GM12878 (cell line): Measurements from ENCODE around the gene ITGA1. TPM values are rescaled to one million over a fixed set of nuclear protein-coding genes. Genes with fewer than 3 reads are reported as not detected.

Experiments used
- ATAC-seq: fragments of 200-7000 bp; cut with Tn5 transposase; 3 replicates; pipeline ENCODE4 v1.9.1; 2020; ENCODE audit warnings: mild to moderate bottlenecking, moderate library complexity
- BruUV-seq: library from RNA; stranded (reverse); fragments of 400-500 nt; replicated peaks from 2 replicates; lab custom pipeline; 2021; lab: Mats Ljungman, UMichigan
- CTCF ChIA-PET: fragments of 300-600 bp; sonication (Branson Sonifier 250); formaldehyde crosslinking; extraction: SDS; loops from one replicate; lab custom pipeline; 2021; ENCODE audit warnings: inconsistent platforms; lab: Yijun Ruan, JAX
- POLR2A ChIA-PET: fragments of 350-600 bp; formaldehyde crosslinking; extraction: SDS; loops from one replicate; lab custom pipeline; 2021; ENCODE audit warnings: inconsistent platforms; lab: Charles Lee
- RAD21 ChIA-PET: fragments of 300-600 bp; sonication (Branson Sonifier 250); formaldehyde crosslinking; loops from one replicate; lab custom pipeline; 2023; ENCODE audit warnings: antibody characterized with exemption; ENCODE audit not compliant: unreplicated experiment; lab: Charles Lee
- SMC1A ChIA-PET: fragments of 300-600 bp; sonication (Branson Sonifier 250); formaldehyde crosslinking; loops from one replicate; lab custom pipeline; 2023; ENCODE audit not compliant: unreplicated experiment, uncharacterized antibody; lab: Charles Lee
- DNase-seq: peaks from one replicate; pipeline ENCODE4 v3.0.0-alpha.2; 2011; ENCODE audit warnings: low read depth, low spot score
- FAIRE-seq: peaks from 3 replicates; lab custom pipeline; 2011; peaks lifted over from hg19 to GRCh38; lab: Jason Lieb, UNC
- H2AFZ ChIP-seq: 2 replicates; pipeline ENCODE4 v1.6.0; 2011; ENCODE audit warnings: low read depth, low read length, control low read depth; ENCODE audit not compliant: control insufficient read depth
- H3K27ac ChIP-seq: 2 replicates; pipeline ENCODE4 v1.5.1; 2011; ENCODE audit warnings: control low read depth; ENCODE audit not compliant: control insufficient read depth, insufficient read depth
- H3K27me3 ChIP-seq, 2 experiments: replicated peaks in 1 of 2; 2 replicates each; pipeline versions ENCODE4 v1.6.0 to v1.6.1; 2011; ENCODE audit warnings: low read length in 1 of 2; ENCODE audit not compliant: control insufficient read depth in 2 of 2, insufficient read depth in 2 of 2
- H3K36me3 ChIP-seq, 2 experiments: 2 replicates each; pipeline ENCODE4 v1.5.1; 2011; ENCODE audit warnings: low read length in 1 of 2; ENCODE audit not compliant: control insufficient read depth in 2 of 2, insufficient read depth in 2 of 2
- H3K4me1 ChIP-seq: 2 replicates; pipeline ENCODE4 v1.6.1; 2011; ENCODE audit warnings: mild to moderate bottlenecking, low read length, moderate library complexity, mixed read lengths; ENCODE audit not compliant: control insufficient read depth, insufficient read depth
- H3K4me2 ChIP-seq: 2 replicates; pipeline ENCODE4 v1.6.0; 2011; ENCODE audit warnings: control low read depth; ENCODE audit not compliant: control insufficient read depth, insufficient read depth
- H3K4me3 ChIP-seq: fragments of 200-600 bp; sonication (generic); 2 replicates; pipeline ENCODE4 v1.5.1; 2016
- H3K79me2 ChIP-seq: 2 replicates; pipeline ENCODE4 v1.6.0; 2011; ENCODE audit warnings: low read length; ENCODE audit not compliant: control insufficient read depth, insufficient read depth
- H3K9ac ChIP-seq: 2 replicates; pipeline ENCODE4 v1.8.0; 2011; ENCODE audit warnings: low read length, control low read depth, mixed read lengths; ENCODE audit not compliant: control insufficient read depth, insufficient read depth
- H3K9me3 ChIP-seq: replicated peaks from 3 replicates; pipeline ENCODE4 v1.5.1; 2011; ENCODE audit warnings: mild to moderate bottlenecking, low read length; ENCODE audit not compliant: control insufficient read depth, insufficient read depth
- H4K20me1 ChIP-seq: 2 replicates; pipeline ENCODE4 v1.6.0; 2011; ENCODE audit not compliant: control insufficient read depth, insufficient read depth
- BACH1 ChIP-seq: fragments of 450-650 bp; IDR thresholded peaks from 2 replicates; pipeline ENCODE4 v1.6.1; 2017; ENCODE audit warnings: mild to moderate bottlenecking, borderline replicate concordance
- HDAC6 ChIP-seq: fragments of 200-600 bp; sonication (generic); IDR thresholded peaks from one replicate; pipeline ENCODE4 v1.8.0; 2017; ENCODE audit warnings: antibody characterized with exemption; ENCODE audit not compliant: unreplicated experiment
- JUND ChIP-seq: IDR thresholded peaks from 2 replicates; pipeline ENCODE4 v1.6.1; 2012; ENCODE audit warnings: low read depth, mild to moderate bottlenecking, low read length, improper control_type of control experiment, moderate library complexity
- MAX ChIP-seq: IDR thresholded peaks from 2 replicates; pipeline ENCODE4 v1.6.1; 2012; ENCODE audit warnings: low read depth, low read length, improper control_type of control experiment
- NFYB ChIP-seq: IDR thresholded peaks from 2 replicates; pipeline ENCODE4 v1.6.1; 2011; ENCODE audit warnings: low read depth, mild to moderate bottlenecking, low read length, improper control_type of control experiment, moderate library complexity; ENCODE audit not compliant: insufficient read depth
- NR2C1 ChIP-seq: fragments of 450-650 bp; IDR thresholded peaks from 2 replicates; pipeline ENCODE4 v1.6.1; 2017; ENCODE audit warnings: antibody characterized with exemption, mild to moderate bottlenecking, moderate library complexity
- POLR2A ChIP-seq: IDR thresholded peaks from 2 replicates; pipeline ENCODE4 v1.6.1; 2011; ENCODE audit warnings: low read depth, mild to moderate bottlenecking, low read length
- POLR2AphosphoS5 ChIP-seq: IDR thresholded peaks from 2 replicates; pipeline ENCODE4 v1.6.1; 2011; ENCODE audit warnings: mild to moderate bottlenecking, low read length, inconsistent platforms
- RBBP5 ChIP-seq: fragments of 200-600 bp; sonication (generic); conservative IDR thresholded peaks from 2 replicates; pipeline ENCODE4 v1.6.1; 2016
- SIX5 ChIP-seq: IDR thresholded peaks from 2 replicates; pipeline ENCODE4 v1.6.1; 2011; ENCODE audit warnings: mild to moderate bottlenecking, low read depth, low read length, moderate library complexity; ENCODE audit not compliant: severe bottlenecking
- TCF3 ChIP-seq: IDR thresholded peaks from 2 replicates; pipeline ENCODE4 v1.6.1; 2012; ENCODE audit warnings: low read depth, mild to moderate bottlenecking, low read length, borderline replicate concordance; ENCODE audit not compliant: insufficient read depth
- TCF7 ChIP-seq: IDR thresholded peaks from 2 replicates; pipeline ENCODE4 v1.6.1; 2014; ENCODE audit warnings: antibody characterized with exemption, borderline replicate concordance
- YY1 ChIP-seq: IDR thresholded peaks from 2 replicates; pipeline ENCODE4 v1.6.1; 2011; ENCODE audit warnings: low read depth, mild to moderate bottlenecking, low read length
- ZNF592 ChIP-seq: fragments of 450-650 bp; IDR thresholded peaks from 2 replicates; pipeline ENCODE4 v1.6.1; 2017; ENCODE audit warnings: mild to moderate bottlenecking, moderate library complexity
- WGBS: methylation state at CpG from one replicate; pipeline ENCODE4 v1.1.6; 2016; ENCODE audit warnings: low lambda C conversion rate; ENCODE audit not compliant: insufficient replicate concordance, insufficient coverage; ENCODE audit errors: missing lambda C conversion rate; 5-methylcytosine and 5-hydroxymethylcytosine counted together
- in situ Hi-C: fragments of 300-500 bp; cut with MboI; formaldehyde crosslinking; loops from 9 replicates; pipeline ENCODE4 v1.14.3; 2018; ENCODE audit warnings: mixed read lengths
- intact Hi-C: fragments of 100-400 bp; cut with micrococcal nuclease; formaldehyde crosslinking; loops from one replicate; pipeline ENCODE4 v1.14.2; 2022; ENCODE audit not compliant: unreplicated experiment
- polyA plus RNA-seq, 11 experiments: library from polyadenylated mRNA; depleted of rRNA in 4 of 11; unstranded in 6 of 11; stranded (reverse) in 5 of 11; fragments of >200 nt; fragmentation: Nextera tagmentation in 4 of 11; fragmentation: Illumina TruSeq in 1 of 11; extraction: Ambion mirVana in 4 of 11; extraction: Trizol in 1 of 11; gene quantifications; 1 replicate in 1 of 11; 2 replicates in 10 of 11; pipeline versions ENCODE4 v1.2.1 to v1.2.3, GENCODE V29; 2011 to 2016; ENCODE audit warnings: inconsistent platforms in 2 of 11, missing spikeins in 2 of 11, low read depth in 1 of 11
- total RNA-seq, 4 experiments: library from RNA; depleted of rRNA in 3 of 4; stranded (reverse); fragments of >200 nt in 3 of 4; fragmentation: Illumina TruSeq in 1 of 4; extraction: Trizol in 1 of 4; gene quantifications; 2 replicates each; pipeline versions ENCODE4 v1.2.1 to v1.2.3, GENCODE V29; 2013 to 2021
- TF ChIP-seq, protein P1 (sequence below): IDR thresholded peaks from 2 replicates; pipeline ENCODE4 v1.6.1; 2012; ENCODE audit warnings: low read depth, low read length, improper control_type of control experiment
- TF ChIP-seq, protein P2 (sequence below): IDR thresholded peaks from 2 replicates; pipeline ENCODE4 v1.6.1; 2011; ENCODE audit warnings: low read depth, mild to moderate bottlenecking, low read length, moderate library complexity, borderline replicate concordance; ENCODE audit errors: extremely low read depth

ITGA1 gene
- total and polyA plus RNA-seq, 10 of the 15 experiments (the other 5 are each of a cell fraction or from before 2014, with no cell fraction given), result 0.02 to 0.56 (median 0.19) TPM

DNA sequence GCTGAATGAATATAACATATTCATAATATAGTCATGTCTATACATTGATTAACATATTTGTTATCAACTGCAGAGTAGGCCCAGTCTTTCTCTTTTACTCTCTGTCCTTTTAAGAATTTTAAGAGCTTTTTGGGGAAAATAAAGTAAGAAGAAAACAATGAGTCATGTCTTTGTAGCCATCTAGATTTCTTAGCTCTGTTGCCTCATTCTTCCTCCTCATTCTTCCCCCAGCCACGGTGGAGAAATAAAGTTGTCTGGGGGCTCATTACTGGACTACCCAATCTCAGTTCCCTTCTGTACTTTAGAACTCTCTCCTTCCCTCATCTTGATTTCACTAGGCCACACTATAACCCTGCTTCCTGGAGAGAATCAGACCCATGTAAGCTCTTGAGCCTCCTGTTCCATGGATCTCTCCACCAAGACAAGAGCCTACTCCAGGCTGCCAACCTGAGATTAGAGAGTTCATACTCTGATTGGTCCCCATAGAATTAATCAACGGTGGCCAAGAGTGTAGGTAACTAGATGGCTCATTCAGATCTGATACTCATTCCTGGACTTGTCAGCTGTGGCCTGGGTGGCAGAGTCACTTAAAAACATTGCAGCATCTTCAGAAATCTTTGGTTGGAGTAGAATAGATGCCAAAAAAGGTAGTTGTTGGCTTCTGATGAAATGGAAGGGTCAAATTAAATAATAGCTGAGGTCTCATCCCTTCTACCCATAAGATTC is 44.2 kb downstream of the ITGA1 start:
- Histone ChIP-seq H3K27ac (no peak overlapping the region), H3K27me3 (no peaks in the 10 kb centered on the region), H3K4me2 (no peak overlapping the region), H3K4me3 (no peak overlapping the region), H3K9ac (no peak overlapping the region), H3K4me1 (no peaks in the 10 kb centered on the region), H3K79me2 (no peaks in the 10 kb centered on the region), H4K20me1 (no peaks in the 10 kb centered on the region)
- in situ Hi-C loops (no loop called here), intact Hi-C loops (no loop called here)
- RAD21 ChIA-PET, result no interaction called here
- FAIRE-seq (no peak), DNase-seq (no peak), ATAC-seq (no peak)
- CTCF ChIA-PET, result interaction anchor here (0.7 kb wide), 1 partner anchor 117 kb away, joined by 3 read pairs; no protein-coding TSS in a partner anchor
- no TSS peak for BruUV-seq
- SMC1A ChIA-PET, result interaction anchor here (1.7 kb wide), 1 partner anchor 24 kb away, joined by 5 read pairs; no protein-coding TSS in a partner anchor
- TF ChIP-seq YY1, result no peak
- no peak for TF ChIP-seq POLR2A
- no peak for TF ChIP-seq POLR2AphosphoS5
- TF ChIP-seq, protein P1, sequence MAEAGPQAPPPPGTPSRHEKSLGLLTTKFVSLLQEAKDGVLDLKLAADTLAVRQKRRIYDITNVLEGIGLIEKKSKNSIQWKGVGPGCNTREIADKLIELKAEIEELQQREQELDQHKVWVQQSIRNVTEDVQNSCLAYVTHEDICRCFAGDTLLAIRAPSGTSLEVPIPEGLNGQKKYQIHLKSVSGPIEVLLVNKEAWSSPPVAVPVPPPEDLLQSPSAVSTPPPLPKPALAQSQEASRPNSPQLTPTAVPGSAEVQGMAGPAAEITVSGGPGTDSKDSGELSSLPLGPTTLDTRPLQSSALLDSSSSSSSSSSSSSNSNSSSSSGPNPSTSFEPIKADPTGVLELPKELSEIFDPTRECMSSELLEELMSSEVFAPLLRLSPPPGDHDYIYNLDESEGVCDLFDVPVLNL, result no peak
- no peak for TF ChIP-seq SIX5
- no peak for TF ChIP-seq TCF7
- TF ChIP-seq, protein P2, sequence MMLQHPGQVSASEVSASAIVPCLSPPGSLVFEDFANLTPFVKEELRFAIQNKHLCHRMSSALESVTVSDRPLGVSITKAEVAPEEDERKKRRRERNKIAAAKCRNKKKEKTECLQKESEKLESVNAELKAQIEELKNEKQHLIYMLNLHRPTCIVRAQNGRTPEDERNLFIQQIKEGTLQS, result no peak
- TF ChIP-seq RBBP5, result no peak
- TF ChIP-seq MAX, result no peak
- no peak for TF ChIP-seq JUND
- no peak for TF ChIP-seq TCF3
- no peak for TF ChIP-seq BACH1
- no peak for TF ChIP-seq NFYB
- no peak for TF ChIP-seq HDAC6
- no peak for TF ChIP-seq ZNF592
- TF ChIP-seq NR2C1, result no peak
- TF ChIP-seq, all 136 proteins: peak for 0
- H3K36me3 ChIP-seq, result no peaks in the 10 kb centered on the region
- H3K9me3 ChIP-seq, result no peaks in the 10 kb centered on the region; the same call in 2 of the 3 replicates
- 0% methylated on average over 2 of the region's 2 CpGs for WGBS
- H2AFZ ChIP-seq, result no peak overlapping the region
- POLR2A ChIA-PET, result no interaction called here
